ENCODE measurements around the gene HDHD5.

HDHD5 gene

GRCh38 chr22:17192186-17192585 is 33.1 kb upstream of the HDHD5 start:
- Histone ChIP-seq H3K79me2 (ENCODE audit: insufficient read depth, low read length) (no peaks in the 10 kb centered on the region), H3K4me3 (ENCODE audit: insufficient read depth, low read length, poor library complexity, severe bottlenecking) (no peak overlapping the region), H3K9me2 (replicated peaks; ENCODE audit: insufficient read depth, low read length) (no peaks in the 10 kb centered on the region), H3K4me2 (ENCODE audit: low read depth, low read length, poor library complexity, severe bottlenecking) (no peak overlapping the region), H4K20me1 (ENCODE audit: low read depth, low read length) (no peaks in the 10 kb centered on the region), H2AFZ (ENCODE audit: low read depth, low read length, severe bottlenecking) (no peak overlapping the region), H3K27me3 (ENCODE audit: low read length) (no peaks in the 10 kb centered on the region), H3K9me3 (ENCODE audit: insufficient read depth, low read length) (no peaks in the 10 kb centered on the region), H3K27ac (ENCODE audit: low read depth, low read length) (no peak overlapping the region), H3K36me3 (ENCODE audit: low read length) (no peaks in the 10 kb centered on the region), H3K9ac (ENCODE audit: low read length) (no peak overlapping the region), H3F3A (ENCODE audit: insufficient read depth) (no peaks in the 10 kb centered on the region)
- no peak for TF ChIP-seq EZH2phosphoT487 (conservative IDR thresholded peaks at IDR 0.05; ENCODE audit: low read length)
- no peak for TF ChIP-seq CTCF (IDR thresholded peaks at IDR 0.05; ENCODE audit: insufficient read depth, low read length, poor library complexity, severe bottlenecking)

- Histone ChIP-seq H3K9me2 (replicated peaks; ENCODE audit: insufficient read depth, low read length) (no peaks in the 10 kb centered on the region), H3F3A (ENCODE audit: insufficient read depth) (no peaks in the 10 kb centered on the region), H2AFZ (ENCODE audit: low read depth, low read length, severe bottlenecking) (no peak overlapping the region), H4K20me1 (ENCODE audit: low read depth, low read length) (no peaks in the 10 kb centered on the region), H3K9me3 (ENCODE audit: insufficient read depth, low read length) (no peaks in the 10 kb centered on the region), H3K36me3 (ENCODE audit: low read length) (no peaks in the 10 kb centered on the region), H3K27ac (ENCODE audit: low read depth, low read length) (no peak overlapping the region), H3K4me2 (ENCODE audit: low read depth, low read length, poor library complexity, severe bottlenecking) (no peak overlapping the region), H3K79me2 (ENCODE audit: insufficient read depth, low read length) (no peaks in the 10 kb centered on the region), H3K27me3 (ENCODE audit: low read length) (no peaks in the 10 kb centered on the region), H3K9ac (ENCODE audit: low read length) (no peak overlapping the region), H3K4me3 (ENCODE audit: insufficient read depth, low read length, poor library complexity, severe bottlenecking) (no peak overlapping the region)
- no peak for TF ChIP-seq CTCF (IDR thresholded peaks at IDR 0.05; ENCODE audit: insufficient read depth, low read length, poor library complexity, severe bottlenecking)
- no peak for TF ChIP-seq EZH2phosphoT487 (conservative IDR thresholded peaks at IDR 0.05; ENCODE audit: low read length)
Observed at GRCh38 chr22:17191163-17191784, 32.2 kb upstream of the HDHD5 start.

- Histone ChIP-seq H3F3A (ENCODE audit: insufficient read depth) (no peaks in the 10 kb centered on the region), H3K9me2 (replicated peaks; ENCODE audit: insufficient read depth, low read length) (no peaks in the 10 kb centered on the region), H3K4me3 (ENCODE audit: insufficient read depth, low read length, poor library complexity, severe bottlenecking) (no peak overlapping the region), H3K27ac (ENCODE audit: low read depth, low read length) (no peak overlapping the region), H4K20me1 (ENCODE audit: low read depth, low read length) (no peaks in the 10 kb centered on the region), H3K36me3 (ENCODE audit: low read length) (no peaks in the 10 kb centered on the region), H3K79me2 (ENCODE audit: insufficient read depth, low read length) (no peaks in the 10 kb centered on the region), H3K4me2 (ENCODE audit: low read depth, low read length, poor library complexity, severe bottlenecking) (no peak overlapping the region), H3K9me3 (ENCODE audit: insufficient read depth, low read length) (no peaks in the 10 kb centered on the region), H3K9ac (ENCODE audit: low read length) (no peak overlapping the region), H2AFZ (ENCODE audit: low read depth, low read length, severe bottlenecking) (no peak overlapping the region), H3K27me3 (ENCODE audit: low read length) (no peaks in the 10 kb centered on the region)
- TF ChIP-seq EZH2phosphoT487 (conservative IDR thresholded peaks at IDR 0.05; ENCODE audit: low read length), result no peak
- no peak for TF ChIP-seq CTCF (IDR thresholded peaks at IDR 0.05; ENCODE audit: insufficient read depth, low read length, poor library complexity, severe bottlenecking)
Observed at GRCh38 chr22:17190702-17191101, 31.6 kb upstream of the HDHD5 start.

All from SU-DHL-6 (cell line).